Measurements from ENCODE around the gene ARL4D. TPM values are rescaled to one million over a fixed set of nuclear protein-coding genes. Genes with fewer than 3 reads are reported as not detected.
A peak's percentile ranks its signal among the peaks of the same experiment; 100 is the strongest.

Gene ARL4D
- total and polyA plus RNA-seq, 2 donors (not counting 3 experiments of a cell fraction or from before 2014, with no cell fraction given): 3.8 to 4.1 TPM

- CTCF ChIA-PET: interaction anchor here (1.3 to 4.5 kb wide), 4 partner anchors 21 to 116 kb away, joined by 4 to 47 read pairs (median 22); partner anchors contain the start of gene DHX8
- Histone ChIP-seq H2AFZ (ENCODE audit: low read depth, low read length) (no peak overlapping the region), H3K4me2 (ENCODE audit: insufficient read depth, low read length) (peak overlapping the region; percentile 60), H3K27me3 (ENCODE audit: control insufficient read depth in 2 of 2, insufficient read depth in 2 of 2, low read length in 2 of 2) (no peaks in the 10 kb centered on the region), H3K9me1 (replicated peaks; ENCODE audit: control insufficient read depth, extremely low read depth, insufficient read depth, low read length) (no peaks in the 10 kb centered on the region), H3K79me2 (ENCODE audit: control insufficient read depth, insufficient read depth, low read length) (no peaks in the 10 kb centered on the region), H3K9ac (replicated peaks; ENCODE audit: extremely low read depth, insufficient read depth, low read length) (peak overlapping the region; percentile 95), H3K9me3 (replicated peaks; ENCODE audit: control insufficient read depth, insufficient read depth, low read length) (no peaks in the 10 kb centered on the region), H3K27ac (ENCODE audit: insufficient read depth, low read depth, low read length) (no peak overlapping the region), H3K4me1 (ENCODE audit: control insufficient read depth, extremely low read depth, insufficient read depth, low read length) (peaks cover 15% of the 10 kb centered on the region), H3K36me3 (ENCODE audit: control insufficient read depth in 2 of 2, extremely low read depth in 1 of 2, insufficient read depth in 2 of 2, low read length in 2 of 2) (no peaks in the 10 kb centered on the region), H3K4me3 (replicated peaks in 1 of 3; ENCODE audit: insufficient read depth in 1 of 3, low read depth in 1 of 3, low read length in 3 of 3) (peak overlapping the region in 1 of 3 experiments; percentile 10), H4K20me1 (replicated peaks; ENCODE audit: control insufficient read depth, extremely low read depth, insufficient read depth, low read length) (no peaks in the 10 kb centered on the region)
- no peak for TF ChIP-seq GATA2 (IDR thresholded peaks at IDR 0.05; ENCODE audit: insufficient read depth, insufficient read length, low read depth, low read length)
- no peak for TF ChIP-seq POLR2AphosphoS5 (IDR thresholded peaks at IDR 0.05; ENCODE audit: insufficient read depth, low read depth, low read length)
- TF ChIP-seq JUN (IDR thresholded peaks at IDR 0.05; ENCODE audit: borderline replicate concordance, insufficient read depth, insufficient read length, low read depth): no peak
- no peak for TF ChIP-seq EZH2 (IDR thresholded peaks at IDR 0.05; ENCODE audit: borderline replicate concordance, low read depth, low read length, severe bottlenecking)
- no peak for TF ChIP-seq POLR2A (IDR thresholded peaks at IDR 0.05; ENCODE audit: low read depth, low read length)
- TF ChIP-seq MAX (IDR thresholded peaks at IDR 0.05; ENCODE audit: insufficient read depth, insufficient read length): no peak
- no peak for TF ChIP-seq CTCF (IDR thresholded peaks at IDR 0.05; ENCODE audit: extremely low read depth in 1 of 2, insufficient read depth in 1 of 2, low read depth in 1 of 2, low read length in 2 of 2)
- no peak for TF ChIP-seq MYC (IDR thresholded peaks at IDR 0.05; ENCODE audit: low read depth, low read length)
- TF ChIP-seq FOS (IDR thresholded peaks at IDR 0.05; ENCODE audit: borderline replicate concordance, insufficient read depth, low read length): no peak
- no peak for FAIRE-seq
- POLR2A ChIA-PET: interaction anchor here (0.6 to 2.4 kb wide), 18 partner anchors 7 to 343 kb away, joined by 3 to 95 read pairs (median 6); partner anchors contain the start of genes ARL4D and DHX8
- dilution Hi-C loops (cut with MboI; ENCODE audit: extremely low pct_ligation_motif_present, low sequenced_read_pairs): no loop called here
- BruUV-seq (replicated peaks): no TSS peak
- no peak for DNase-seq (ENCODE audit: low read depth, low spot score)
- intact Hi-C loops (cut with micrococcal nuclease): no loop called here
Observed at GRCh38 chr17:43366891-43367736, 31.7 kb upstream of the ARL4D start.

All from endothelial cell of umbilical vein (primary cell).